ENCODE measurements around the gene SMAD3. TPM values are rescaled to one million over a fixed set of nuclear protein-coding genes. Genes with fewer than 3 reads are reported as not detected.

SMAD3 gene
- total RNA-seq, 2 donors from 2014 or later = 24.0 to 37.5 TPM

DNA sequence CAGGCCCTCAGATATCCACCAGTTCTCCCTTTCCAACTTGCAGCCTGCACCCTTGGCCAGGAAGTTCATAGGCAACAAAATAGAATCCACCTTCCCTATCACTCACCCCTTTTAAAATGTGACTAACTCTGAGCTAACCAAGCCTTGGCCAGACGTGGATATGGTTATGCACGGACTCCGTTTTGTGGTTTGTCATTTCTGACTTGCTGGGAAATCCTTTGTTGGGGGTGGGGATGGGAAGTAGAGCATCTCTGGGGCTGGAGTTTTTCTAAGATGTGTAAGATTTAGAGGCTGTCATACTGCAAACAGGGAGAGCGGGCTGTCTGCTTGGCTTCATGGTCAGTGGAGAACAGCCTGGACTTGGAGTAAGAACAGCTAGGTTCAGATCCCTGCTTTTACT is 62.6 kb downstream of the SMAD3 start:
- intact Hi-C loops (cut with DNase I) = no loop called here
- DNase-seq = no peak
- ATAC-seq = peak in 1 of 2 donors; percentile 64

DNA sequence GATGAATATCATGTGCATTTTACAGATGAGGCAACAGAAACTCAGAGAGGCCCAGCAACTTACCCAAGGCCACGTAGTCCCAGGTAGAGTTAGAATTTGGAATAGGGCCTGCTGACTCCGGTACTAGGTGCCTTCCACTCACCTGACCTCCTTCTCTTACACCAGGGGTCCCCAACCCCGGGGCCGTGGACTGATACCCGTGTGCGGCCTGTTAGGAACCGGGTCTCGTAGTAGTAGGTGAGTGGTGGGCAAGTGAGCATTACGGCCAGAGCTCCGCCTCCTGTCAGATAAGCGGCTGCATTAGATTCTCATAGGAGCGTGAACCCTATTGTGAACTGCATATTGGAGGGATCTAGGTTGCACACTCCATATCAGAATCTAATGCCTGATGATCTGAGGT is 64.8 kb downstream of the SMAD3 start:
- intact Hi-C loops (cut with DNase I) = no loop called here
- DNase-seq (no peak), ATAC-seq (no peak)

DNA sequence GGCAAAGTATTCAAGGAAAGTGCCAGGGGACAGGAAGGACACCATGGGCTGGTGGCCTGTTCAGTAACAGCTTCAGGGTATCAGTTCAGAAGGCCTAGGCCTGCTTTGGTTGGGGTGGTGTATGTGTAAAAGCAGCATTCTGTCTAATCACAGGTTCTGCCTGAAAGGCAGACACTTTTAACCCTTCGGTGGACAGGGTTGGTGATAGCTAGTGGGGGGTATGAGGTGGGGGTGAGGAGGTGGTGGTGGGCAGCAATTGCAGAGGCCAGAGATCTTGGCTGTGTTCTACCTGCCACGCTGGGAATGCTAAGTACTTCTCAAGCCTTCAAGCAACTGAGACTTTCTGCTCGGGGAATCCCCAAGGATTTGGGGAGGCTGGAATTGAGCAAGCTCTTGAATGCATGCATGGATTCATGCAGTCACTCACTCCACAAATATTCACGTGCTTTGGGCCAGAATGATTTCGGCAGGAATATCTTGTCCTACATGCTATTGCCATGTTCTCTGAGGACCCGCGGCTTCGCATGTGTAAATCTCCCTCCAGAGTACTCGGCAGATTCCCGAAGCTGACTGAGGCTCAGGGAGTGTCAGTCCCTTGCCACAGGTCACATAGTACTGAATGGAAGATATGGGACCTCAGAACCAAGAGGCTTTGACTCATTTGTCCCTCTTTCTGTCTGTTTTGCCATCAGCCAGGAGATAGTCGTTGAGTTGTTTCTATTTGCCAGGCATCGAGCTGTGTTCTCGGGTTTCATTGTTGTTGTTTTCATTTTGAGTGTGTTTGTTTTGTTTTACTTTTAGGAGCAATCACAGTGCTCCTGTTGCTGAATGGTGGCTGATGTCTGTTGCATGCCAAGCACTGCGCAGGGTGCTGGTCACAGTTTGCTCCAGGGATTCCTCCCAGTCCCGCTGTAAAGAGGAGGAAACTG is 65.5 kb downstream of the SMAD3 start:
- ATAC-seq = peak in 1 of 2 donors; percentile 17
- DNase-seq = no peak

DNA sequence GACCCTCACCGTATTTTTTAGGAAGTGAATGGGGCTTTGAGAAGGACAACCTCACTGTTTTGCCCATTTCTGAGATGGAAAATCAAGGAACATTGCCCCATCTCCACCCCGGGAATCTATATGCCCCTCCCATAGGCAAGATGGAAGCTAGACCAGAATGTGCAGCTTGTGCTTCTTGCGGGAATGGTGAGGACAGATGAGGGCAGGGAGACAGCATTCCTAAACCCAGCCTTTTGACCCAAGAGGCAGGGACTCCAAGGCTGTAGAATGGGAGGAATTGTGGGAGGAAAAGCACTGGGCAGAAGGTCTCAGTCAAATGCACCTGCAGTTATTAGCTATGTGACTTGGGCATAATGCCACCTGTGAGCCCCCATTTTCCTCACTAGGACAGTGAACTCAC is 66.9 kb downstream of the SMAD3 start:
- DNase-seq (no peak), ATAC-seq (no peak)
- intact Hi-C loops (cut with DNase I) = no loop called here

More for the DNA sequence above, 65.5 kb downstream of the SMAD3 start:
- intact Hi-C loops (cut with DNase I) = no loop called here

DNA sequence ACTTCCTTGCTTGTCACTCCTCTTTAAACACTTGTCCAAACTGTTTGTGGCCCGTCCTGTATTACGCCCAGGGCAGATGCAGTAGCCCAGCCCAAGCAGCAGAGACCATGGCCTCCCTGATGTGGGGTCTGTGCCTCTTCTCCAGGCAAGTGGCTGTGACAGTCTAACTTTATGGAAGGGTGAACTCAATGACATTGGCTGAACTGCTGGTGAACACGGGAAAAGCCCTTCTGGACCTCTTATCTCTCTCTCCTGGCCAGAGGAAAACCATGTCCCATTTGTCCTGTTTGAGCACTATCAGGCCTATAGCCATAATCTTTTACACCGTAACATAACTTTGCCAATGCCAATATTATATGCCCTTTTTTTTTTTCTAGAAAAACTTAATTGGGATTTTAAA is 67.6 kb downstream of the SMAD3 start:
- intact Hi-C loops (cut with DNase I) = no loop called here
- ATAC-seq = no peak
- DNase-seq = no peak

DNA sequence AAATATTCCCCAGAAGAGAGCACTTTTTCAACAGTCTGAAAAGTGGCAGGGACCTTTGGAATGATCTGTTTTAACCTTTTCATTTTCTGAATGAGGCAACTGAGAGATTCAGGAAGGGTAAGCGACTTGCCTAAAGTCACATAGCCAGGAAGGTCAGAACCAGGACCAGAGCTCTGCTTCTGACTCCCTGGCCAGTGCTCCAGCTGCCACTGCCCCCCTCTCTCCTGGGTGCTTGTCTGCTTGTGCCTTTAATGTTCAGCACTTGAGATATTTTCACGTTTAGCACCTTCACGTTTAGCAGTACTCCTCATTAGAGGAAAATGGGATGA is 68.3 kb downstream of the SMAD3 start:
- no peak for DNase-seq
- intact Hi-C loops (cut with DNase I) = no loop called here
- no peak for ATAC-seq

DNA sequence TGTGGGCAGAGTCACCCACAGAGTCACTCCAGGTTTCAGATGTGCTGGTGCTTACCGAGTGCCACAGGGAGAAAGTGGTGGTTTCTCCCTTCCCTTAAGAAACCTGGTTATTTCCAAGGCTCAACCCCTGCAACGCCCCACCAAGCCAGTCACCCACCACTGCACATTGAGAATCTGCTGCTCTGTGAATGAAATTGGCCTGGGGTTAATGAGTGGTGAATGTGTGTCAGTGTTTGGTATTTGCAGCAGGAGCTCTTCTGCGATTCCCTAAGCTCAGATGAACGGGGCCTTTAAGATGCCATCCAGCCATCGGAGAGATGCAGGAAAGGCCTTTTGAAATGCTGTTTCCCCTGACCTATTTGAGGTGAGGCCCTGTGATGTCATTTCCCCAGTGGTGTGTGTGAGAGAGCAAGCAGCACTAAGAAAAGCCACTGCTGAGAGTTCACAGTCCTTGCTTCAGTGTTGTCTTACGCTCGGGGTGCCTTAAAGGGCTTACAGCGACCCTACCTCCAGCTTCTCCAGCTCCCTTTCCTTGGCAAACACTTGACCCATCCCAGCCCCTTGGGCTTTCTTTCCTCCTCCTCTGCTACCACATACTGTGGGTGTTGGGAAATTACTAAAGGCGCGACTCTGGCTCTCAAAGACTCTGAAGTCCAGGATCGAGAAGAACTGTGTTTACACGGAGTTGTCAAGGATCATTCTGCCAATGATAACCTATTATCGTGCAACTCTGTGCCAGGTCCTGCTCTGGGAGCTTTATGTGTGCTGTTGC is 68.9 kb downstream of the SMAD3 start:
- DNase-seq (no peak), ATAC-seq (peak; percentile 49 to 51)
- intact Hi-C loops (cut with DNase I) = no loop called here

DNA sequence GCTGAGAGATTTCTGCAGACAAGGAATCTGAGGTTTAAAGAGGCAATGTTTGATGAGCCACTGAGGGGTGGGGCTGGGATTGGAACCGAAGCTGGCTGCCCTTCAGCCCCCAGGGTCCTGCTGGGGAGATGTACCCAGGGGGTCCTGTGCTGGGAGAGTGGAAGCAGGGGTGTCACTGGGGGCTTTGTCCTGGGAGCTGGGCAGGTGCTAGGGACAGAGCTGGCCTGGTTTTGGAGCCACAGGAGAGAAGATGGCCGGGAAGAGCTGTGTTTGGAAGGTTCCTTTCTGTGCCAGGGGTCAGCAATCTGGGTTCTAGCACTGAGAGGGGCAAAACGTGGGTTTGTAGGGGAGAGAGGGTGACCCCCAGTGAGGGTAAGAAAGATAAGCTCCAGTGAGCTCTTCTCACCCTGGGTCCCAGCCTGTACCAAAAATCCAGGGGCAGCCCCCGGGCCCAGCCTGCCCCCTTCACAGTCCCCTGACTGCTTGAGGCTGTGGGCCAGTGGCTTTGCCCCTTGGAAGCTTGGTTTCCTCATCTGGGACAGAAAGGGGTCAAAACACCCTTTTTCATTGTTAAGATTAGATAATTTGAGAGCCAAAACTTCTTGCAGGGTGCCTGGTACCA is 69.6 kb downstream of the SMAD3 start:
- no peak for ATAC-seq
- intact Hi-C loops (cut with DNase I) = no loop called here
- DNase-seq = no peak

DNA sequence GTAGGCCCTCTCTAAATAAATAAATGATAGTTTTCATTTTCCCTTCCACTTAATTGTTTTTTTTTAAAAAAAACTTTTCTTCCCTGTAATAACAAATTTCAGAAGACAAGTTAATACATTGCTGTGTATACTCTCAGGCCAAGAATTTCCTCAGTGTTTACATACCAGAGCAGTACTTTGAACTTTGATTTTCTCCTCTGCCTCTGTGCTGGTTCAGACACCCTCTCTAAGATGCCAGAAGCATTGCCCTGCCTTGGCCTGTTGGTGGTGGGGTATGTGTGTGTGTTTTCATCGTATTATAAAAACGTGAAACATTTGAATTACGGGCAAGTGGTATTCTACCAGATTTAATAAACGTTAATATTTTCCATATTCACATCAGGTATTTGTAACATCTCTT is 70.1 kb downstream of the SMAD3 start:
- no peak for DNase-seq
- ATAC-seq = peak in 1 of 2 donors; percentile 21

DNA sequence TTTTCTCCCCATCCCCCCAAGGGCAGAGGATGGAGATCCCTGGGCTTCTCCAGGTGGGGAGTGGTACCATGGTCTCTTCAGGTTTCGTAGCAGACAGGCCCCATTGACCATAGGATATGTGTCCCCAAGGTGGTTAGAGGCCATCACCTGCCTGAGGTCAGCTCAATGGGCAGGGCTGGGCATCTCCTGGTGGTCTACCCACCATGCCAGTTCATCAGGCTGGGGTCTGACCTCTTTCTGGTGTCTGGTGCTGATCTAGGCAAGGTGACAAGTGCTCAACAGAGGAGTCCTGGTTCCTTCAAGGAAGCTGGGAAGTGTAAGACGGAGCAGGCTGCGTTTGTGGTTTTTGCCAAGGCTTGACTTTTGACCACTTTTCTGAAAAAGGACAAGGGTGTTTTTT is 71.4 kb downstream of the SMAD3 start:
- DNase-seq = no peak
- intact Hi-C loops (cut with DNase I) = no loop called here
- no peak for ATAC-seq

More for the DNA sequence above, 70.1 kb downstream of the SMAD3 start:
- intact Hi-C loops (cut with DNase I) = no loop called here

DNA sequence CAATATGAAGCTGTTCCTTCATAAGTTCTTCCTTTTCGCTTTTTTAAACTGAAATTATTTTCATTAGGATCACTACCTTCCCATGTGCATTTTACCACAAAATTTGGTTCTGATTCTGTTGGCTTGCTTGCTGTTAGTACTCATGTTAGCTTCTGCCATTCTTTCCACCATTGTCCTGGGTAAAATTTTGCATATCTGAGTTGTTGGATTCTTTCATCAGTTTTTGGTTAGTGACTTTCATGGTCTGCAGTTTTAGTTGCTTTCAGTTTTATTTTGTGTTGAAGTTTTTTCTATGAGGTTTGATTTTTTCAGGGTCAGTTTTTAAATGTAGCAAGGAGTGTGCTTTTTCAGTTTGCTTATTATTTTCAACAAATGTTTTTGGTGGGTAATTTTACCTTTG is 71.9 kb downstream of the SMAD3 start:
- intact Hi-C loops (cut with DNase I) = no loop called here
- DNase-seq (no peak), ATAC-seq (no peak)

DNA sequence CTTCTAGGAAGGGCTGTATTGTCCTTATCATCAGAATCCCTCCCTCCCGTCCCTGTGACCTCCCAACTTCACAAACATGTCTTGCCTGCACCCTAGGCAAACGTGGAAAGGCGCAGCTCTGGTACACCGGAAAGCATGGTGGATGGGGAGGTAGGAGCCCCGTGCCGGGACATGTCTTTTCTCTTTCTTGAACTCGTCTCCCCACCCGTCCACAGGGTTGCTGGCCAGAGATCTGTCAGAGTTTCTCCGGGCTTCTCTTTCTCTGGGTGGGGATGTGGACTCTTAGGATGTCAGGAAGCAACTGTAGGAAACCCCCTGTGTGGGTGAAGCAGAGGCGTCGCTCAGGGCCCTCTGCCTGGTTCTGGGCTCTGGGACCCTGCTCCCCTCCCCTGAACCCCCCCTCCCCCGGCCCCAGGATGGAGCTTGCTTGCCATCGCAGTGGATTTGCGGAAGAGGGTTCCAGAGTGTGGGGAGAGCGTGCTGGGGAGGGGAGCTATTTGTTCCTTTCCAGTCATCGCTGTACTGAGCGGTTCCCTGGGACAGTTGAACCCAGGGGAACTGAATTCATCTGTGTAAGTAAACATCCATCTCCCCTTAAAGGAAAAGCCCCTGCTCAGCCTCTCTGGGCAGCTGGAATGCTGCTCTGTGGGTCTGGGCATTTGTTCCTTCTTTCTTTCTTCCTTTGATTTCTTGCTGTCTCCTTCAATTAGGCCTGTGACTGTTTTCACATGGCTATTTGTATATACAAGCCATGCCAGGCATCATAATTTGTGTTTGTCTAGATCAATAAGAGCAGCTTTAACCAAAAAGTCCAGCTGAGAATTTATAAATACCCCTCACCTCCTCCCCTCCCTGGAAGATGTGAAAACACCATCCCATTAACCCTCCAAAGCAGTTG is 72.8 kb downstream of the SMAD3 start:
- intact Hi-C loops (cut with DNase I) = no loop called here
- ATAC-seq (no peak), DNase-seq (no peak)

DNA sequence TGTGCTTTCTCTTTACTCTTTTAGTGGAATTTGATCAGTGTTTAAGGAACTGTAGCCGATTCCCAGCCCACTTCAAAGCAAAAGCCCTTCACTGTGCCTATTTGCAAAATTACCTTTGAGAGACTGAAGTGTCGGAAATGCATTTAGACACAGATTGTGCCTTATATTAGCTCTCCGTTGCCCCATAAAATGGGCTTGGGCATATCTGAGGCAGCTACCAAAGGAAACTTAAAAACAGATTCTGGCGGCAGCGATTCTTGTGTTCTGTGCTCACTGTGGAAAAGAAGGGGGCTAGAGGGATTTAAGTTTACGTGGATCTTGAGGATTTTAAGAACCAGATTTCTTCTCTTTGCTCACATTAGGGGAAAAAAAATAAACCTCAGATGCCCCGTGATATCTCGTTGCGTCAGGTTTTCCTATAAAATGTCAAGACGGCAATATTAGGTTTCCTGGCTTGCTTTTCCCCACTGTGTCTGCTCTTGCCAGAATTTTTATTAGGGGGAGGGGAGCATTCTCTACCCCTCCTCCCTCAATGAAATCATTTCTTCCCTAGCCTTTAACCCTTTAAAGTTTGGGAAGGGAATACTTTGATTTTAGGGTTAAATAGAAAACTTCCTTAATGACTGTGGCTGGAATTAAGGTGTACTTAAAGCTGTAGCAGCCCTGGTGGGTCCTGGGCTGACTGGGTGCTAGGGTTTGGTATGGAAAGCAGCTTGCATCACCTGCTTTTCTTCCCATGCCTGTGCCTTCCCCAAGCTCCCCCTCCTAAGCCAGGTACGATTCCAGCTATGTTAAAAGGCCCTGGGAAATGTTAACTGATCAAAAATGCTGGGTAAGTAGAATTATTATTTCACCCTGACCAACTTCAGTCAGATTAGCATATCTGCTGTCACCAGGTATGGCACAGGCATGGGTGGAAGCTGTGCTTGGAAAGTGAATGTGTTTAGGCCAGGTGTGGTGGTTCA is 73.8 kb downstream of the SMAD3 start:
- intact Hi-C loops (cut with DNase I) = no loop called here
- no peak for ATAC-seq

DNA sequence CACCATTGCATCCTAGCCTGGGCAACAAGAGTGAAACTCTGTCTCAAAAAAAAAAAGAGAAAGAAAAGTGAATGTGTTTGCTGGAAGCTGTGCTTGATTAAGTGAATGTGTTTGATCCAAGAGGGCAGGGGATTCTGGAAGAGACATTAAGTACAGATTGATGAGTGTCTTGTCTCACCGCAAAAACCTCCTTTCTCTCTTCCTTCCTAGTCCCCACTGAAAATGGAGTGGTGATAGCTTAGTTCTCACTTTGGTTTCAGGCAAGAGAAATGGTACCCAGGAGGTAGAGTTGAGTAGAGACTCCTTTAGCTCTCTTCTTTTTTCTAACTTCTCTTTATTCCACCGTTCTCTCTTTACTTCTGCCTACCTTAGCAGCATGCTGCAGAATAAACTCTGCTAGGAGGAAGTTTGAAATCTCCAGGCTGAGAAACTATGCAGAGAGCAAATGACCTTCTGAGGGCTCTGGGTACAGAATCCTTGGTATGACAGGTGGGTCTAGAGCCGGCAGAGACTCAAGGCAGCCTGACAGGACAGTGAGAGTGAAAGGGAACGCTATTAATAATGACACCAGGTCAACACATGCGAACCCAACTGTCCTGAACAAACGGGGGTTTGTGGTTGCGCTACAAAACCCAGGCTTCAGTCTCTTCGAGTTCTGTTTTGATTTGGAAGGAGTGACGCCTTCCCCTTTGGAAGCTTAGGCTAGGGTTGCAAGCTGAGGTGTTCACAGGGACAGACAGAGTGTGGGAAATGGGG is 74.9 kb downstream of the SMAD3 start:
- intact Hi-C loops (cut with DNase I) = no loop called here
- no peak for ATAC-seq
- no peak for DNase-seq

More for the DNA sequence above, 73.8 kb downstream of the SMAD3 start:
- DNase-seq = no peak

DNA sequence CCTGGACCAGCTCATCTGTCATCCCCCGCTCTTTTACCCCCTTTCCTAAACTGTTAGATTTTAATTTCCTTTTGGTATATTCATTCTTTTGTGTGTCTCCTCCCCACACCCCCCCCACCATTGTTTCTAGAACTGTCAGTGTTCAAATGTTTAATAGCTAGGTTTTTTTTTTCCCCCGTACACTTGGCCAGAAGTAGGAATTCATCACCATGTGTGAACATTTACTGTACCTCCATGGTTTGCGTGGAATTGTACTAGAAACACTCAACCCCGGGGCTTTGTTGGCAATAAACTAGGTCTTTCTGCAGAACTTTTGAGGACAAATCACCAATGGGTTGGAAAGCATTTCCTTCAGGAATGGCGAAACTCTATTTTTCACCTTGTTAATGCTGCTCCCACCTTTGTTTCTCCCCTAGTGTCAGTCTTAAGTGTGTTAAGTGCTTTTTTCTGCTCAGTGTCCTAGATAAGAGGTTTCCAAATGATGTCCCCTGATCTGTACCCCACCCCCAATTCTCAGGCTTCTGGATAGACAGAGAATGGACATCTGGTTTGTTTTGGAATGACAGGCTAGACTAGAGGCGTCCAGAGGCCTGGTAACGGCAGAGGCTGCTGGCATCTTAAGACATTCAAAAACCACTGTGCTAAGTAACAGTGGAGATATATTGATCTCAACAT is 76.8 kb downstream of the SMAD3 start:
- ATAC-seq = no peak
- DNase-seq = no peak
- intact Hi-C loops (cut with DNase I) = no loop called here

DNA sequence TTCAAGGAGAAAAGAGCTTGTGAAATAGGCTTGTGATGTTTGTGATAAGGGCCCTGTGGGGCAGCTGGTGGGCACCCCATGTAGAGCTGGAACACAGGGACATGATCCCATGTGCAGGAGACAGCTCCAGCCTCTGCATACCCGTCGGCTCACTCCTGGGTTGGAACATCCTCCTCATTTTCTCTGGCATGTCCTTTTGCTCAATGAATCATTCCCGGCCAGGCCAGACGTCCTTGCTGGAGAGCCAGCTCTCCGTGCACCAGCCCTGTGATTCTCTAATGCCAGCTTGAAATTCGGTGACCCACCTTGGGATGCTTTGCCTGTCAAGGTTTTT is 77.3 kb downstream of the SMAD3 start:
- intact Hi-C loops (cut with DNase I) = no loop called here
- ATAC-seq = peak in 1 of 2 donors; percentile 65
- DNase-seq = peak; percentile 55

DNA sequence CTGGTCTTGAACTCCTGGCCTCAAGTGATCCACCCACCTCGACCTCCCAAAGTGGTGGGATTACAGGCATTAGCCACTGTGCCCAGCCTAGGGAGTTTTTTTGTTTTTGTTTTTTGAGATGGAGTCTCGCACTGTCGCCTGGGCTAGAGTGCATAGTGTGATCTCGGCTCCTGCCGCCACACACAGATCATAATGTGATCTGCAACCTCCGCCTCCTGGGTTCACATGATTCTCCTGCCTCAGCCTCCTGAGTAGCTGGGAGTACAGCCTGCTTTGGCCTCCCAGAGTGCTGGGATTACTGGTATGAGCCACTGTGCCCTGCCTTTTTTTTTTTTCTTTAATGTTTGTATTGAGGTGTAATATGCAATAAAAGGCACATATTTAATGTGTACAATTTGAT is 78.2 kb downstream of the SMAD3 start:
- no peak for DNase-seq
- ATAC-seq = no peak
- intact Hi-C loops (cut with DNase I) = no loop called here
